ENCODE data around the gene ATP9B.
"Not testable (repeated sequence)": the region's sequence is repeated elsewhere in the genome, so short reads cannot be mapped to it uniquely, and the experiment has no call there.

Gene ATP9B

DNA sequence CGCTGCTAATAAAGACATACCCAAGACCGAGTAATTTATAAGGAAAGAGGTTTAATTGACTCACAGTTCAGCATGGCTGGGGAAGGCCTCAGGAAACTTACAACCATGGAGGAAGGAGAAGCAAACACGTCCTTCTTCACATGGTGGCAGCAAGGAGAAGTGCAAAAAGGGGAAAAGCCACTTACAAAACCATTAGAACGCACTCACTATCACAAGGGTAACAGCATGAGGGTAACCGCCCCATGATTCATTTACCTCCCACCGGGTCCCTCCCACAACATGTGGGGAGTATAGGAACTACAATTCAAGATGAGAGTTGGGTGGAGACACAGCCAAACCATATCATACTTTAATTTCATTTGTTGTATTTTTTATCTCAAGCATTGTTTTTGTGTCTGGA is 67.5 kb downstream of the ATP9B start:
- no peak for DNase-seq

DNA sequence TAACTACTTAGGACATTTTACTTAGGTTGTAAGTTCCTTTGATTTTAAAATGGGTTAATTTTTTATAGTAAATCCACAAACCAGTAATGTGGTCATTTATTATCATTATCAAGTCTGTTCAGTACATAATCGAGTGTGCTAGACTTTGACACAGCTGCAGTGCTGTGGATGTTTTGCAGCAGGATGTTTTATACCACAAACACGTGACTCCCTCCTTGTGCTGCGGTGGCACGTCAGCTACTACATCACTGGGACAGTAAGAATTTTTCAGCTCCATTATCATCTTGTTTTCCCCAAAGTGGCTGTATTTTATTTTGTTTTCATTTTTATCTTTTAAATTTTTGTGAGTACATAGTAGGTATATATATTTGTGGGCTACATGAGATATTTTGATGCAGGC is 70.0 kb downstream of the ATP9B start:
- DNase-seq = no peak

DNA sequence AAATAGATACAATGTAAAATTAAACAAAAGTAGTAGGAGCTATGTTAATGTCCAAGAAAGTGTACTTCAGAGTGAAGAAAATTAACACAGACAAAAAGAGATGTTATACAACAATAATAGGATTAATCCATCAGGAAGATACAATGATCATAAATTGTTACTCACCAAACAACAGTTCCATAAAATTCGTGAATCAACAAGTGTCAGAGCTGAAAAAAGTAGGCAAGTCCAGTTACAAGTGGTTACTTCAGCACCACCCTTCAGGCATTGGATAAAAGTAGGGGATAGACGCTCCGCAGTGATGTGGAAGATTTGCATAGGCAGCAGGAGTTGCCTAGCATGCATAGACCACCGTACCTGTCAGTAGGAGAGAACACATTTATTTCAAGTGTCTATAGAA is 77.8 kb downstream of the ATP9B start:
- DNase-seq = no peak

DNA sequence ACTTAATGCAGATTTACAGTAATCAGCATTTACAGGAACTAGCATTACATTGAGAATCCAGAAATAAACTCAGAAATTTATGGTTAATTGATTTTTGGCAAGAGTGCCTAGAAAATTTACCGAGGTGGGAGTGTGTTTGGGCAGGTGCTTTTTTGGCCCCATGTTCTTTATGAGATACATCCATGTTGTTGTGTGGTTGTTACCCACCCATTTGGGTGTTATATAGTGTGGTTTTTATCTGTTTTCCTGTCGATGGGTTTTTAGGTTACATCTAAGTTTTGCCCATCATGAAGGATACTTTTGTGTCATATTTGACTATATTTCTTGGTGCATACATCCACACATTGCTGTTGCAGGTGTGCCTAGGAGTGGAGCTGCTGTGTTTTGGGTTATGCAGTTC is 82.0 kb downstream of the ATP9B start:
- no peak for DNase-seq

DNA sequence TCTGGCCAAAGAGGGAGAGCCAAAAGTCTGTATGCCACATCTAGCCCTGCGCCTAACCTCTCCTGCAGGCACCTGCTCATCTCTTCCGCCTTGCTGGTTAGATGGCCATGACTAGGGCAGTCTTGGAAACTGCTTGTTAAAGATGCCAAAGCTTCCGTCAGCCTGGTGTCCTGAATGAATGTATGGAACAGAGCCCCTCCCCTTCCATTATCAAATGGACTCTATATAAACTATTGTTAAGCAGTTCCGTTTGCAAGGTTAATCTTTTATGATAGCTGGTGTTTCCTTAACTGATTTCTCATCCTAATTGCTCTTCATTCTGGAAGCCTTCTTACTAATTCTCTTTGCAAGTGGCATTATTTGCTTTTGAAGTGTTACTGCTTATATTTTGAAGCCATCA is 87.1 kb downstream of the ATP9B start:
- no peak for DNase-seq

DNA sequence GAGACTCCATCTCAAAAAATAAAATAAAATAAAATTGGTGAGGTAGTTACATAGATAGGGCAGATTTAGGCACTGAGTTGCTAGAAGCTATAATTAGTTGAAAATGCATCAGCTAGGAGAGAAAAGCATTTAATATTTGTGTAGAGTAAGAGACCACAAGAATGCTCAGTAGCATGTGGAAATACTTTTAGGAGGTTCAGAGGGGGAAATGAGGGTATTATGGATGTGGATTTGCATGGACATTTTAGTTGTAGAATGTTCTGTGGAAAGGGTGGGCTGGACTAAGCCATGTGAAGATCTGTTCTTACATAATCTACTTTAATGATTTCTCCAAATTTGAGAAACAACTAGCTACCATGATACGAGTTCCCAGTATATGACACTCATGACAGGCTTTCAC is 95.5 kb downstream of the ATP9B start:
- DNase-seq = no peak

DNA sequence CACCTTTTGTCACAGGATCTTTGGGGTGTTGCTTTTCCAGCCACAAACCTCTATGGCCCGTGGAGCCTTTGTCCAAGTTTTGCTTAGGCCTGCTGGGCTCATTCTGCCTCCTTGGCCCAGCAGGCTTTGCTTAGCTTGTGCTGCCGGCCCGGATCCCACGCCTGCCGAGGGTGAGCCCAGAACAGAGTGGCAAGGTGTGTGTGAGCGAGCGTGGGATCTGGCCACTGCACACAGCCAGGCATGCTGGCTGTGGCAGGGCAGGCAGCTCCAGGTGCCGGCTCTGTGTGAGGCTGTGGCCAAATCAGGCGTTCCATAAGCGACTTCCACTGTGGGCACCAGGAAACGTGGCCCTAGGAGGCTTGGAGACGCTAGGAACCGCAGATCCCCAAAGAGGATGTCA is 97.5 kb downstream of the ATP9B start:
- no peak for DNase-seq

DNA sequence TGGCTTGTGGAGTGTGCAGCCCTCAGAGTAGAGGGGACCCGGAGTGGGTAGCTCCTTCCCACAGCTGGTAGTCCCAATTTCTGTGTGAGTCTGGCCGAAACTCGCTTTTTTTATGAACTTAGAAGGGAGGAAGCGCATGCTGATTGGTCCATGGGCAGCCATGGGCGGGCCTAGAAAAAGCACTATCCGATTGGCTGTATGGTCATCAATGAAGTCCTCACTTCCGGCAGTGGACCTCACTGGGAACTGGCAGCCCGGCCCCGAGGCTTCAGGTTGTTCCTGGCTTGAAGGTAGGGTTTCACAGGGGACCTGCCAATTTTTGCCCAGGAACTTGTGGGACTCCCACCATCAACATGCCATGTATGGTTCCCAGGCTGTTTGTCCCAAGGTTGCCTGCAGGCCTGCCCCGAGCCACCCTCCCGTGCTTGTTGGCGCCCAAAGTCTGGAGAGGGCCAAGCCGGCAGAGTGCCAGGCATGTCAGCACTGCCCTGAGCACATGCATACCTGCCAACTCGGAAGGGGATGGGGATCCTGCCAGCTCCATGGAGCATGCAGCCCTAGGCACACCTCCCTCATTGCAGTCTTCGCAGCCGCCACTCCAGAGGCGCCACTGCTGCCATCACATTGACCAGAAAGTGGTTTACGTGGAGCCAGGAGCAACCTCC is 98.5 kb downstream of the ATP9B start:
- DNase-seq = no peak

DNA sequence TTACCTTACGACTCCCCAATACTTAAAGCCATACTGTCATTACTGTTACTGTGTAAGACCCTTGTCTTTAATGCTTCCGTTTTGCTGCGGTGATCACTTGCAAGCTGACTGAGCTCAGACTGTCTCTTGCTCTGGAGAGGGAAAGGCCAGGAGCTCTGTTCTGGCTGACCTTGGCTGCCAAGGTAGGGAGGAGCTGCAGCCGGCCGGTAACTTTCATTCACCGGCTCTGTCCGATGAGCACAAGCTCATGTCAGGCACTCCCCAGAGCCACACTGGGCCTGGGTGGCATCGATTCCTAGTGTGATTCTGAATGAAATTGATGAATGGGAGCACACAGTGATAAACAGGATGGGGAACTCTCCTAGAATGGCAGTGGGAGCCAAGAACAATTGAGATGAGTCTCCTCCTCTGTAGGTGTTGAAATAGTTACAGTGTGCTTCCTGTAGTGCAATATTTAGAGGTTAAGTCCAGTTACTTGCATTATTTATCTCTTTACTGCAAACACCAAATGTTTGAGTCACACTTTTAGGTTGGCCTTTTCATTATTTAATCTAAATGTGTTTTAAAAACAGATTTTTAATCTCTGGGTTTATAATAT is 100.9 kb downstream of the ATP9B start:
- DNase-seq = no peak

DNA sequence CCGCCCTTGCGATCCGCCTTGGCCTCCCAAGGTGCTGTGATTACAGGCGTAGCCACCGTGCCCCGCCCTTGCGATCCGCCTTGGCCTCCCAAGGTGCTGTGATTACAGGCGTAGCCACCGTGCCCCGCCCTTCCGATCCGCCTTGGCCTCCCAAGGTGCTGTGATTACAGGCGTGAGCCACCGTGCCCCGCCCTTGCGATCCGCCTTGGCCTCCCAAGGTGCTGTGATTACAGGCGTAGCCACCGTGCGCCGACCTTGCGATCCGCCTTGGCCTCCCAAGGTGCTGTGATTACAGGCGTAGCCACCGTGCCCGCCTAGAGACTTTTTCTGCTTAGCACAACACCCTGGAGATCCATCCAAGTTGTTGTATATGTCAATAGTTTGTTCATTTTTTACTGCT is 103.1 kb downstream of the ATP9B start:
- not testable (repeated sequence) for DNase-seq

DNA sequence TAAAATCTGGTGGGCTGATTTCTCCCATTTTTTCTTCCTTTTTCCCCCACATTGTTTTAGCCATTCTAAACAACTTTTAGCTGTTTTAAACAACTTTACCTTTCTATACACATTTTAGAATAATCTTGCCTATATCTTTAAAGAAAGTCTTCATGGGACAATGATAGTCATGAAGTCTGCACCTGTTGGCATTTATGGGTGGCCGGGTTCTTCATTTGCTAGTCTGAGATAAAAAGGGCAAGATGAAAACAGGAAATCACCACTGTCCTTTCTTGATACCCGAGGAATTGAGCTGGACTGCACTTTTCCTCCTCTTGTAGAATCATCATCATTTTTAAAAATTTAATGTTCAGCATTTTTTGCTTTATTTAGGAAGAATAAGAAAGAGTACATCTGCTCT is 104.5 kb downstream of the ATP9B start:
- DNase-seq = no peak

DNA sequence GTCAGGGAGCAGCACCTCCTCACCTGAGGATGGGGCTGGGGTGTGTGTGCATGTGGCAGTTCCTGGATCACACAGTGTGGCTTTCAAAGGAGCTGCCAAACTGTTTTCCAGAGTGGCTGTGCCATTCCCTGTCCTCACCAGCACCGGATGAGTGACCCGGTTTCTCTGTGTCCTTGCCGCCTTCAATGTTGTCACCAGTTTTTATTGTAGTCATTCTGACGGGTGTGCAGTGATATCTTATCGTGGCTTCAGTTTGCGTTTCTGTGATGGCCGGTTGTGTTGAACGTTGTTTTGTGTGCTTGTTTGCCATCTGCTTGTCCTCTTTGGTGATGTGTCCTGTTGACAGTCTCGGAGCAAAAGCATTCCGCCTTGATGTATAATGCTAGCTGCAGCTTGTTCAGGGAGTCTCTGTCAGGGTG is 108.9 kb downstream of the ATP9B start:
- DNase-seq = no peak

DNA sequence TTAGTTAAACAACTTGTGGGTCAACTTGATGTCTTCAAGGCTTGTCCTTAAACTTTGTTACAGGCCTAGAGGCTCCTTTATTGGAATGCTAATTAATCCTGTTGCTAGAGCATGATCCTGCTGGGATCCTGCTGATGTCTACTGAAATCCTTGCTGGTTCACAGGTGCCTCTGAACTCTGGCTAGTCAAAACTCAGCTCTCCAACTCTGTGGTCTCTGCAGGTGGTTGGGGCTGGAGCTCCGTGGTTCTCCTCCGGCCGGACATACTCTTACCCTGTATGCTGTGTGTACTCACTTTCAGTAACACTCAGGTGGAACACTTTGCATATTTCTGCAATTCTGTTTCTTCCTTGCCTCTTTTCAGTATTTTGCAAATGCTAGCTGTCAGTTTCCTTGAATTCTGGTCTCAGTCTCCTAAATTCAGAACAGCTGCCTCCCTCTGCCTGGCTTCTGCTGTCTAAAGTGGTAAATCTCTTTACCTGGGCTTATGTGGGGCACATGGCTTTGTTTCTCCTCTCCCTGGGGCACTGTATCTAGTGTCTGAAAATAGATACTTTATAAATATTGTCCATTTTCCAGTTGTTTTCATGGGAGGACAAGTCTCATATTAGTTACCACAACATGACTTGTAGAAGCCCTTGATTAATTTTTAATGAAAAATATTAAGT is 113.0 kb downstream of the ATP9B start:
- no peak for DNase-seq

DNA sequence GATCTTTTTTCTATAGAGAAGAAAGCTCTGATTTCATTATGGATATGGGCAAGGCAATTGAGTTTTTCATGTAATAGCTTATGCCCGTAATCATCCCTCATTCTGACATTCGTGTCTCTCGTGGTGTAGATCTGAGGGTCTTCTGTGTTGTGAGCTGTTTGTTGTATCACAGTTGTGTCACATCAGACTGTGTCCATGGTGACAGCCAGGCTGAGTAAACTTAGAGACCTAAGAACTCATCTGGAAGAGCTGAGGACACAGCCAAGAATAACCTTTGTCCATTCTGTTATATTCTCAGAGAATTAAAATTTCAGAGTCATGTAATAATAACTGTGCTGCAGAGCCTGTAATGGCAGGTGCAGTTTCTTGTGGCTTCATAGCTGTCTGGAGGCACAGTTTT is 116.5 kb downstream of the ATP9B start:
- DNase-seq = no peak

DNA sequence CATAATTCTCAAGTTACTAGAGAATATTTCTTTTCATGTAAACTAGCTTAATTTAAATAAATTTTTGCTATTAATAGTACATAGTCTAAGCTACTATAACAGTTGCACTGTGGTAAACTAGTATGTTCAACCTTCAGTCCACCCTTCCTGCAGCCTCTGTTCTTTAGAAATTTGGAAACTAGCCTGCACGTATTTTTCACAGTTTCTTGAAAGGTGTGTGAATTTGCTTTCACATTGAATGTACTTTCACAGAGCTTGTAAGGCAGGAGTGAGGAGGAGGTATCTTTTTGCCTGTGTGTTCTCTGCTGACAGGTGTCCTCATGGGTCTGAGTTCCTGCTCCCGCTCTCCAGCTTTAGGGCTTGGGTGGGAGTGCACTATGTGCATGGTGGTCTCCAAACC is 117.5 kb downstream of the ATP9B start:
- DNase-seq = no peak

DNA sequence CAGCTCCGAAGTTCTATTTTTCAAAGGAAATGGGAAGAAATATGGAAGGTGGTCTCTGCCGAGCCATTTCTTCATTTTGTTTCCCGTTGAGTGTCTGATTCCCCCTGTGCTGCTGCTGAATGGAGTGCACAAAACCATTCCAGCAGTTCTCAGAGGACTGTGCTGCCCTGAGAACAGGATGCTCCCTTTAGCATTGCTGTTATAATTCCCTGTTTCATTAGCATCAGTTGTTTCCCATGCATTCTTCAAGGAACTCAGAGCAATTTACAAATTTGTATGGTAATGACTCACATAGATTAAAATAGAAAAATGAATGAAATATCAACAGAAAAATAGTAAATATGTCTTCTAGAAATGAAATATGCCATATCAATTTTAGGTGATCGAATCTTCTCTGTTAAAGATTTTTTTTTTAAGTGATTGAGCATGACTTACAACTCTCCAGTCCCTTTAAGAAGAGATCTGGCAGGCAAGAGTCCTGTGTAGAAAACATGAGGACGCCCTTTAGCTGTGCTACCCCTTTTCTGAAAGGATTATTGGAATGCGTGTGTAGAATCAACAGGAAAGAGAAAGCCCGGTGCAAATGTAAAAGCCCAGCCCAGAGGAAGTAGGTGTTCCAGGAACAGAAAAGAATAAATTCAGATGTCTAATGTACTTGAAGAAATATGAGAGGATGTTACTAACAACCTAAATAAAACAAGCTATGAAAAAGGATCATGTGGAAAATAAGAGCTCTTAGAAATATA is 118.5 kb downstream of the ATP9B start:
- DNase-seq = no peak

DNA sequence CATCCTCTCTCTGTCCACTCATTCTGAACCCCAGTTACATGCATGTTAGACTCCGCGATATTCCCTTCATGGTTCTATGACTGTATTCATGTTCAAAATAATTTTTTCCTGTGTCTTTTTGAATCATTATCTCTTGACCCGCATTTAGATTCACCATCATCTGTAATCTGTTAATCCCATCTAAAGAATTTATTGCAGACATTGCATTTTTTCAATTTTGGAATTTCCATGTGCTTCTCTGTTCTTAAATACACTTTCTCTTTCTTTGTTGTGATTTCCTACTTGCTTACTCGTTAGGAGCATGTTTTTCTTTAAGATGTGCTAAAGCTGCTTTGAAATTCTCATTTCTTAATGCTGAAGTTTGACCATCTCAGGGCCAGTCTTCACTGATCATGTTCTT is 122.2 kb downstream of the ATP9B start:
- no peak for DNase-seq

DNA sequence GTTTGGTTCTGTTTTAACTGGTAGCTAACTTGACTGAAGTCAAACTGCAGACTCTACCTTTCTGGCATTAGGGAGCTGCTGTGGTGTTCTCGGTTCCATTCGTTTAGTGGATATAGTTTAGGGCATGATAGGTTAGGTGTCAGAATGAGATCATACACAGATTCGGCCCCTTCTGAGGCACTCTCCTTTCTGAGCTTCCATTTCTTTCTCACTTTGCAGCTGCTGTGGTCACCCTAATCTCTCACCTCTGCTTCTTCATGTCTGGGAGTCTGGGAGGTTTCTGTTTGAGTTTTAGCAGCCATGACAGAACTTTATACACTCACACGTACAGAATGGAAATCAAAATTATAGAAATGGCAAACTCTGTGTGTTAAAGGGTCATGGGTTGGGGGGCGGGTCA is 122.8 kb downstream of the ATP9B start:
- no peak for DNase-seq

DNA sequence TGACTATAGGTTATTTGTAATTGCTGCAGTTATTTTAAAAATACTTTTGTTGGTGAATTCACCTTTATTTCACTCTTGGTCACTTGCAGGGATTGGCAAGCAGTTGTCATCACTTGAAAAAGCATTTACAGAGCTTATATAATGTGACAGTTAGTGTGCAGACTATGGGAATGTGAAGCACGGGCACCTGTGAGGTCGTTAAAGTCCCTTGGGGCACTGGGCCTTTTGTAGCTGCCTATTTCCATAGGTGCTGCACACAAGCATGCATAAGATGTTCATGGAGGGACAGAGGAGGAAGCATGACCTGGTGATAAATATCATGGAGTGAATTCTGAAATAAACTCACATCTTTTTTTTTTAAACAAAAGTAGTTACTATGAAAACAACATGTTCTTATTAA is 124.6 kb downstream of the ATP9B start:
- no peak for DNase-seq

DNA sequence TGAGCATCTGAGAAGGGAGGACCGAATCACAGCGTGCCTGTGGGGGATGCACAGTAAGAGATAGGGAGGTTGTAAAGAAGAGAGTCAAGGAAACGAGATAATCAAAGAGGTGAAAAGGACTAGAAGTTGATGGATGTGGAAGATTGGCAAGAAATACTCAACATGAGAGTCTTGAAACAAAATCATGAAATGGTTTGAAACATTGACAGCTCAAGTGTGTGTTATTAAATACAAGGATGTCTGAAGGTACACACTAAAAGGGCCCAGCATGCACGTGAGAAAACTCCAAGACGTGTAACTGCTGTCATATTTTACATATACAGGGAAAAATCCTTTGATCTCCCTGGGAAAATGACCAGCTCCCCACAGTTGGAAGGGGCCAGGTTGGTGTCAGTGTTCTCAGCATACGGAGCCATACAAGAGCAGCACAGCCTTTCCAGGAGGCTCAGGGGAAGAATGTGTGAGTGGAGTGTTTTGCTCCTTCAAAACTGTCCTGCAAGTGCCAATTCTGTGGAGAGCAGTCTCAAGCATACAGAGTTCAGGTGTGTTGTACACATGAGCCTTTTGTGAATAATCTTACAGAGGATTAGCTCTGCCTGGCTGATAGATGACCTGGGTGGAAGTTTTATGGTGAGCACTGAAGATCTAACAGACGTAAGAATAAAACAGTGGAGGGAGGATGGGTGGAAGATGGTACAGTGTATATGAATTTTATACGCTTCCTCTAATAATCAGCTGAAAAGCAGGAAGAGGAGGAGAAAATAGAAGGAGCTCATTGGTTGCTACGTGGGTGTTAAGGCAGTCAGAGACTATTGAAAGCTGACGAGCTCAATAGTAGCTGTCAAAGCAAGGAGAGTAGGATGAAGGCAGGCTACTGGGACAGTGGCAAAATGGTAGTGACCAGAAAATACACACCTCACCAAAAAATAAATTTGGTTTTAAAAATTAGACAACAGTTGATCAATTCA is 126.8 kb downstream of the ATP9B start:
- no peak for DNase-seq

DNA sequence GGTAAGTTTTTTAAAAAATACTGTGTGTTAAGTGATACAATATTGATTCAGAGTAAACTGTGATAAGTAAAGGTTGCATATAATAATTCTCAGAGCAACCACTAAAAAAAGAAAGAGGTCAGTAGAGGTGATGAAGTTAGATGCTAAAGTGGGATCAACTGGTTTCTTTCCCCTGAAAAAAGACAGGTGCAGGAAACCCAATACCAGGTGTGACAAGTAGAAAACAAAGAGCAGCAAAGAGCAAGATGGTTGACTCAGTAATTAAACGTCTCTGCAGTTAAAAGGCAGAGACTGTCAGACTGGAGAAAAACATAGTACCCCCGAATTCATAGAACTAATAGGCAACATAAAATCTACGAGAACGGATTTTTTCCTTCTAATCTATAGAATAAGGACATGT is 128.3 kb downstream of the ATP9B start:
- no peak for DNase-seq

DNA sequence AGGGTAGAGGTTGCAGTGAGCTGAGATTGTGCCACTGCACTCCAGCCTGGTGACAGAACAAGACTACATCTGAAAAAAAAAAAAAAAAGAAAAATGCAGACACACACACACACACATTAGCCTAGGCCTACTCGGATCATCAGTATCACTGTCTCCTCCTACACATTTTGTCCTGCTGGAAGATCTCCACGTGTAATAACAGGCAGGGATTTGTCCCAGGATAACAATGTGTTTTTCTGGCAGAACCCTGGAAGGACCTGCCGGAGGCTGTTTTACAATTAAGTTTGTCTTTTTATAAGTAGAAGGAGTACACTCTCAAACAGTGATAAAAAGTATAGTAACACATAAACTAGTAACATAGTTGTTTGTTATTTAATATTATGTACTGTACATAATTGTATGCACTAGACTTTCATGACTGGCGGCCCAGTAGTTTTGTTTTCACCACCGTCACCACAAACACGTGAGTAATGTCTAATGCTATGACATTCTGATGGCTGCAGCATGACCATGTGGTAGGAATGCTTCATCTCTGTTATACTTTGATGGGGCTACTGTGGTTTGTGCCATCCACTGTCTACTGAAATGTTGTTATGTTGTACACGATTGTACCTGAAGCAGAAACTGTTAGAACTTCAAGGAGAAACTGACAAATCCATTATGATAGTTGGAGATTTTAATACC is 130.6 kb downstream of the ATP9B start:
- DNase-seq = no peak

All from activated CD4-positive, alpha-beta T cell treated with anti-CD3 and anti-CD28 coated beads, Interleukin-2, amount 50 U/mL, for 48 hours (primary cell).